Activated T-cell treated with anti-CD3 and anti-CD28 coated beads, Interleukin-2, amount 50 U/mL, for 24 hours (primary cell): ENCODE measurements around the gene ABCC2.
"Not testable (repeated sequence)": the region's sequence is repeated elsewhere in the genome, so short reads cannot be mapped to it uniquely, and the experiment has no call there.

Source experiments
- DNase-seq: peaks from one replicate; pipeline ENCODE4 v3.0.0-alpha.2; 2020
- H3K27ac Mint-ChIP-seq: 2 replicates; pipeline ENCODE4 v1.8.0; 2020; ENCODE audit warnings: mild to moderate bottlenecking, mixed read lengths
- H3K27me3 Mint-ChIP-seq: 2 replicates; pipeline ENCODE4 v1.8.0; 2020; ENCODE audit warnings: mixed read lengths
- H3K36me3 Mint-ChIP-seq: 2 replicates; pipeline ENCODE4 v1.8.0; 2020; ENCODE audit warnings: low read depth, mixed read lengths
- H3K4me1 Mint-ChIP-seq: 2 replicates; pipeline ENCODE4 v1.8.0; 2020; ENCODE audit warnings: low read depth, mixed read lengths
- H3K4me3 Mint-ChIP-seq: 2 replicates; pipeline ENCODE4 v1.8.0; 2020; ENCODE audit warnings: mild to moderate bottlenecking, moderate library complexity, mixed read lengths
- H3K9me3 Mint-ChIP-seq: 2 replicates; pipeline ENCODE4 v1.8.0; 2020; ENCODE audit warnings: mixed read lengths

Gene ABCC2

DNA sequence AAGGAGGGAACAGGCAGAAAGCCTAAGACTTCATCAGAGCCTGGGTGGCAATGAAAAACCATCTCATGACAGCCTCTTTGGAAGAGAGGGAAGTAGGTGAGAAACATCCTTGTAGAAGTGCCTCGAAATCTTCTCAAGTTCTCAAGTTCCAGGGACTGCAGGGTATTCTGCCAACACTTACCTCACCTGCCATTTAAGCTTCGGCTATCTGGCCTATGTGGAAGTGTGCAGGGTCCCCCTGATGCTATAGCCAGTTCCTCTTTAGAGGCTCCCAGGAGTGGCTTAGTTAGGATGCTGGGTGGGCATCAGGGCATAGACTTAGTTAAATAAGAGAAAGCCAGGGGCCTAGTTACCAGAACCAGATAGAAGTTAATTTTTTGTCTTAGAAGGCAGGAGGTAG, 27.0 kb downstream of the ABCC2 start:
- H3K27ac Mint-ChIP-seq: no peak overlapping the region
- H3K27me3 Mint-ChIP-seq: no peaks in the 10 kb centered on the region
- DNase-seq: no peak
- no peaks in the 10 kb centered on the region for H3K9me3 Mint-ChIP-seq
- no peaks in the 10 kb centered on the region for H3K36me3 Mint-ChIP-seq
- no peaks in the 10 kb centered on the region for H3K4me1 Mint-ChIP-seq
- H3K4me3 Mint-ChIP-seq: no peak overlapping the region

DNA sequence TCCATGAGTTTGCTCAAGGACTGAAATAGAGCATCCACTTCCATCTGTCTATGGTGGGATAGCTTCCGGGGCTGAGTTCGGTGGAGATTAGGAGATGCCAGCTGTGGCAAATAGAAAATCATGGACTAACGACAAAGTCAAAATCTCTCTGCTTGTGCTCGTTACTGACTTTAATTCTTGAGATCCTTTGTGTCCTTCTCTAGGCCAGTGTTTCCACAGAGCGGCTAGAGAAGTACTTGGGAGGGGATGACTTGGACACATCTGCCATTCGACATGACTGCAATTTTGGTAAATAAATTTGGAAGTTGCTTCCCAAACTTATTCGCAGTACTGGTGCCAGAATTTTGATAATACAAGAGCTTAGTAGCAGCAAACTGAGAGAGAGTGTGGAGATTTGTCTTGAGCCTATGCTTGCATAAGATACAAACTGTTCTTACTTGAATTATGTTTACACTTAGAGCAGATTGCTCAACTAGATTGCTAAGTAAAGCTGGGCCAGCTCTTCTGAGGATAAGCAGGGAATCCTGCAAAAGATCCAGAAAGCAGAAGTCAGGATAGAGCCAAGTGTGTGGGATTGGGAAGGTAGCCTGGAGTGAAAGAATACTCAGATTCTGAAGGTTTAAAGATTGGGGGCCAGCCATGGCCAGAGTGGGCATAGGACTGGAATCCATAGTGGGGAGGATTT, 27.6 kb downstream of the ABCC2 start:
- peaks cover 2% of the 10 kb centered on the region for H3K36me3 Mint-ChIP-seq
- no peaks in the 10 kb centered on the region for H3K4me1 Mint-ChIP-seq
- H3K9me3 Mint-ChIP-seq: peaks cover 2% of the 10 kb centered on the region
- no peaks in the 10 kb centered on the region for H3K27me3 Mint-ChIP-seq
- no peak overlapping the region for H3K4me3 Mint-ChIP-seq
- no peak for DNase-seq
- no peak overlapping the region for H3K27ac Mint-ChIP-seq

DNA sequence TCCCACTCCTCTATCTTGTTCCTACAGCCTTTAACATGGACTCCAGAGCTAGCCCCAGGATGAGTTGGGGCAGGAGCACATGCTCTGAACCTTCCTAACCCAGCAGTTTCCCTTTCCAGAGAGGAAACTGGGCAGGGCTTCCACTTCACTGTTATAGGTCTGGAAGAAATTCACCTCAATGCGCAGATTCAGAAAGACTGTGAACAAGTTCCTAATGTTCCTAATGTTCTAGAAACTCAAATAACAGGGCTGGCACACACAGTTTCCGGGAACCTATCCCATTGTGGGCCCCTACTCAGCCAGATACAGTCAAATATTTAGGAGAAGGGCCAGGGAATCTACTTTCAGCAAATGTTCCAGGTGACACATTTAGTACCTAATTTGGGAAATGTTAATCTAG, 29.7 kb downstream of the ABCC2 start:
- Mint-ChIP-seq H3K9me3 (peaks cover 5% of the 10 kb centered on the region), H3K36me3 (peaks cover 4% of the 10 kb centered on the region), H3K4me1 (no peaks in the 10 kb centered on the region), H3K4me3 (no peak overlapping the region), H3K27ac (no peak overlapping the region), H3K27me3 (no peaks in the 10 kb centered on the region)
- DNase-seq: no peak

DNA sequence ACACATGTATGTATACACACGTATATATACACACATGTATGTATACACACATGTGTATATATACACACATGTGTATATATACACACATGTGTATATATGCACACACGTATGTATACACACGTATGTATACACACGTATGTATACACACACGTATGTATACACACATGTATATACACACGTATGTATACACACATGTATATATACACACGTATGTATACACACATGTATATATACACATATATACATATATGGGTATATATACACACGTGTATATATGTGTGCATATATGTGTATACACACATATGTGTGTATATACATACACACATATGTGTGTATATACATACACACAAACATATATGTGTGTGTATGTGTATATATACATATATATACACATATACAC, 31.7 kb downstream of the ABCC2 start:
- Mint-ChIP-seq H3K4me1 (no peaks in the 10 kb centered on the region), H3K27me3 (no peaks in the 10 kb centered on the region), H3K36me3 (peaks cover 4% of the 10 kb centered on the region), H3K9me3 (peaks cover 5% of the 10 kb centered on the region), H3K27ac (no peak overlapping the region), H3K4me3 (no peak overlapping the region)
- DNase-seq: no peak

DNA sequence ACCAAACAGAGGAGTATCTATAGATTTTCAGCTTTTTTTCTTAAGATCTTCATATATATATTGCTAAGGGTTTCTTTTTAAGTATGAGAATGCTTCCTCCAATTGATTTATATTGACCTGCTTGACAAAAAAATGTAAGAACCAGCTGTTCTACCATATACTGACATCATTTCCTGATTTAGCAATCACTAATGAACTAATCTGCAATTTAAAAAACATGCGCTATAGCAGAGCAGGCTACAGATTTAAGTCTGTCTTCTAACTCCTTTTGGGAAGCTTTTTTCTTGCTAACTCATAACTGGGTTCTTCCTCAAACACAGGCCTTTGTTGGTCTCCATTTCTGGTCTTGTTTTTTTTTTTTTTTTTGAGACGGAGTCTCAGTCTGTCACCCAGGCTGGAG, 33.2 kb downstream of the ABCC2 start:
- peaks cover 5% of the 10 kb centered on the region for H3K9me3 Mint-ChIP-seq
- H3K27me3 Mint-ChIP-seq: no peaks in the 10 kb centered on the region
- H3K27ac Mint-ChIP-seq: no peak overlapping the region
- no peak overlapping the region for H3K4me3 Mint-ChIP-seq
- H3K4me1 Mint-ChIP-seq: no peaks in the 10 kb centered on the region
- no peak for DNase-seq
- H3K36me3 Mint-ChIP-seq: peaks cover 4% of the 10 kb centered on the region

DNA sequence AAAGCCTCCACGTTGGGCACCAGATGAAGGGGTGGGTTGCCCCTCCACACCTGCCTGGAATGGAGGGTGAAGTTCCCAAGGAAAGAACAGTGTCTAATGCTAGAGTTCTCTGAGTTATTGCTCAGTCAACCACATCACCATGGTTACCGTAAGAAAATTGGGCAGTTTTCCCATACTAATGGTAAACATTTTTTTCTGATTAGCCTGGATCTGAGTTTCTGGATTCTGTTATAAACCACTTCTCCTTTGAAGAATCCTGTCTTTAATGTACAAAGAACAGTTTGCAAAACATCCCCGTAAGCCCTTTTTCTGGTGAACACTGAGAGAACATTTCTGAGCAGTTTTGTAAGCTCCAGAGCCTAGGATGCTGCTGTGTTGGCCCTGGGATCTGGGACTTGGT, 45.5 kb downstream of the ABCC2 start:
- Mint-ChIP-seq H3K4me3 (no peak overlapping the region), H3K4me1 (no peaks in the 10 kb centered on the region), H3K27ac (no peak overlapping the region), H3K27me3 (no peaks in the 10 kb centered on the region), H3K36me3 (no peaks in the 10 kb centered on the region), H3K9me3 (no peaks in the 10 kb centered on the region)
- no peak for DNase-seq

DNA sequence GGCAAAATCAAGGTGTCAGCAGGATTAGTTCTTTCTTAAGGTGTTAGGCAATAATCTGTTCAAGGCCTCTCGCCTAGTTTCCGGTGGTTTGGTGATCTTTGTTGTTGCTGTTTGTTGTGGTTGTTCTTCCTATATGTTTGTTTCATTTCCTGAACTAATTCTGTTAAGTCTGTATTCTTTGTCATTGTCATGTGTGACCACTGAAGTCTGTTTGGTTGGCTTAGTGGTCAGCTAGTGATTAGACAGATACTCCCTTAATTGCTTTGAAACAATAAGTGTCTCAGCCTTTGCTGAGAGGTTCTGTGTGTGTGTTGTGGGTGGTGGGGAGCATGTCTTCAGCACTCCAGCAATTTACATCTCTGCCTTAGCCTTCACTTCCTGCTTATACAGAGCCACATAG, 46.0 kb downstream of the ABCC2 start:
- Mint-ChIP-seq H3K27ac (no peak overlapping the region), H3K4me3 (no peak overlapping the region), H3K27me3 (no peaks in the 10 kb centered on the region), H3K9me3 (no peaks in the 10 kb centered on the region), H3K36me3 (no peaks in the 10 kb centered on the region), H3K4me1 (no peaks in the 10 kb centered on the region)
- no peak for DNase-seq

DNA sequence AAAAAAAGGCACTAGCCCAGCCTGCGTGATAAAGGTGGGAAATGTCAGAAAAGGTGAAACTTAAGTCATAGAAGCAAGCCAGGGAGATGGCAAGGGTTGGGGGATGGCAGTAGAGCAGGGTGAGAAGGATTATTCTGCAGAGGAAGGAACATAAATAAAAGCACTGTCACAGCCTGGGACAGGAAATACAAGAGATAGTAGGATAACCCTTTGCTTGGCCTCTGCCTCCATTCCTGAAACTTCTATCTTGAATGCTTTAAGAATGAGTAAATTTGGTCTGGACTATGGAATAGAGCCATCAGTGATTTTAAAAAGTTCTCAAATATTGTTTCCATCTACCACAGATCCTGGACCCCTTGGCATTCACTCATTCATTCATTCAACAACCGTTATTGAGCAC, 50.0 kb downstream of the ABCC2 start:
- no peak for DNase-seq
- Mint-ChIP-seq H3K4me1 (peaks cover 5% of the 10 kb centered on the region), H3K36me3 (no peaks in the 10 kb centered on the region), H3K27me3 (no peaks in the 10 kb centered on the region), H3K9me3 (no peaks in the 10 kb centered on the region), H3K27ac (no peak overlapping the region), H3K4me3 (no peak overlapping the region)

DNA sequence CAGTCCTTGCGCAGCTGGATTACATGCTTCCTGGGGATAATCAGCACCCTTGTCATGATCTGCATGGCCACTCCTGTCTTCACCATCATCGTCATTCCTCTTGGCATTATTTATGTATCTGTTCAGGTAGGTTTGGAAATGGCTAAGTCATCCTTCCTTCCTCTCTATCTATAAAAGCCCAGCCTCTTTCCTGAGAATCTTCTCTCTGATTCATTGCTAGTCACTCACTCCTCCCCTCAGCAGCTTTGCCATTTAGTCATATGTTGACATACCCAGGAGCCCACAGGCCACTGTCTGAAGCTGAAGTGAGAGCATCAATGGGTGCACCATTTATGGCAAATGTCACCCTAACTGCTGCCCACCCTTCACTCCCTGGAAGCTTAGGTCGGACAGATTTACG, 52.0 kb downstream of the ABCC2 start:
- DNase-seq: no peak
- Mint-ChIP-seq H3K27me3 (no peaks in the 10 kb centered on the region), H3K27ac (peak overlapping the region; percentile 3), H3K36me3 (no peaks in the 10 kb centered on the region), H3K4me3 (no peak overlapping the region), H3K9me3 (no peaks in the 10 kb centered on the region), H3K4me1 (peaks cover 5% of the 10 kb centered on the region)

DNA sequence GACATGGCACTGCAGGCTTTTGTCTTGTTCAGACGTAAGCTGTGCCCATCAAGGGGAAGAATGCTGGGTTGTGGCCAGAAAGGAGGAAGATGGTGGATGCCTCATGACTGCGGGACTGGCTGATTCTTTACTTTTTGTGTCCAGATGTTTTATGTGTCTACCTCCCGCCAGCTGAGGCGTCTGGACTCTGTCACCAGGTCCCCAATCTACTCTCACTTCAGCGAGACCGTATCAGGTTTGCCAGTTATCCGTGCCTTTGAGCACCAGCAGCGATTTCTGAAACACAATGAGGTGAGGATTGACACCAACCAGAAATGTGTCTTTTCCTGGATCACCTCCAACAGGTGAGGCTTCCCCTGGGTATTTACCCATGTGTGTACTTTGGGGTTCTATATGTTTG, 53.5 kb downstream of the ABCC2 start:
- no peak overlapping the region for H3K4me3 Mint-ChIP-seq
- no peak overlapping the region for H3K27ac Mint-ChIP-seq
- no peaks in the 10 kb centered on the region for H3K9me3 Mint-ChIP-seq
- no peak for DNase-seq
- no peaks in the 10 kb centered on the region for H3K36me3 Mint-ChIP-seq
- H3K27me3 Mint-ChIP-seq: no peaks in the 10 kb centered on the region
- H3K4me1 Mint-ChIP-seq: peaks cover 5% of the 10 kb centered on the region

DNA sequence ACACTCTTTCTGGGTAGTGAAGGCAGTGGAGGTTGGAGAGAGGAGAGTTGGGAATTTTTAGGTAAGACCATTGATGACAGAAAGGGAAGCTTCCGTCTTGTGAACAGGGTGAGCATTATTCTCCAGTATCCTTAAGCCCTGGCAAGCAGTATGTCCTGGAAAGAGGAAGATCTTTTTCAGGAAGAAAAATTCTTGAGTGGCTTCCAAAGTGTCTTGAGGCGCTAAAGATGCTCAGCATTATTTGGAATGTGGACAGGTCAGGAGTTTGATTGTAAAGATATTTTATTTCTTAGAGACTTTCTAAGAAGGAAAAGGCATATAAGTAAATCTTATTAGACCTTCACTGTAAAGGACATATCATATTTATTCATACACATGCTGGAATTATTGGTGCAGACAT, 54.3 kb downstream of the ABCC2 start:
- no peak for DNase-seq
- H3K36me3 Mint-ChIP-seq: no peaks in the 10 kb centered on the region
- H3K9me3 Mint-ChIP-seq: no peaks in the 10 kb centered on the region
- no peak overlapping the region for H3K4me3 Mint-ChIP-seq
- H3K4me1 Mint-ChIP-seq: peaks cover 5% of the 10 kb centered on the region
- no peak overlapping the region for H3K27ac Mint-ChIP-seq
- H3K27me3 Mint-ChIP-seq: no peaks in the 10 kb centered on the region

DNA sequence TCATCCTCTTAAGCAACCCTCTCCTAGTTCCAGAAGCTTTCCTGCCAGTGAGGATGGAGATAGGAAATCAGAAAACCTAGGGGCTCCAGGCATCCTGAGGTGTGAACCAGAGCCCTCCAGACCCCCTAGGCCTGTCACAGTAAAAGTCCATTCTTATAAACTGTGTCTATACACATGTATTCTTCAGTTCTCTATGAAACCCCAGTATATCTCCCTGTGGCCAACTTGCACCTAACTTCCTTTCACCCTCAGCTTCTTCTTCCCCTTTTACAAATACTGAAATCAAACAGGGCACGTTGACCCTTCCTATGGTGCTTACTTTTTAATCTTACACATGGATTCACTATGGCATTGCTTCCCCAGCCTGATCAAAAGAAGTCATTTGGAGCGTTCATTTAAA, 58.4 kb downstream of the ABCC2 start:
- H3K27ac Mint-ChIP-seq, H3K27me3 Mint-ChIP-seq, H3K4me3 Mint-ChIP-seq, H3K36me3 Mint-ChIP-seq, DNase-seq, H3K4me1 Mint-ChIP-seq, H3K9me3 Mint-ChIP-seq: not testable (repeated sequence)

DNA sequence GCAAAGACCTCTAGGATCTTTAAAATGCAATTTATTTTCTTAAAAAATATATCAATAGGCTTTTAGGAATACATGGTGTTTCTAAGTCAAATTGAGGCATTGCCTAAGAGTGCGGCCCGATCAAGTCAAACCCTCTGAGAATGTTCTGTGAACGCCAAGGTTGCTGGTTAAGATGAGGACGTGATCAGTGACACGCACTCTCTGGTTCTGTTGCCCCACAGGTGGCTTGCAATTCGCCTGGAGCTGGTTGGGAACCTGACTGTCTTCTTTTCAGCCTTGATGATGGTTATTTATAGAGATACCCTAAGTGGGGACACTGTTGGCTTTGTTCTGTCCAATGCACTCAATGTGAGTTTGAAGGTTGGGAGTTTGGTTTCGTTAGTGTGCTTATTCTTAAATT, 59.3 kb downstream of the ABCC2 start:
- no peak for DNase-seq
- Mint-ChIP-seq H3K27me3 (peaks cover 5% of the 10 kb centered on the region), H3K27ac (no peak overlapping the region), H3K36me3 (no peaks in the 10 kb centered on the region), H3K9me3 (no peaks in the 10 kb centered on the region), H3K4me1 (peaks cover 6% of the 10 kb centered on the region), H3K4me3 (no peak overlapping the region)

DNA sequence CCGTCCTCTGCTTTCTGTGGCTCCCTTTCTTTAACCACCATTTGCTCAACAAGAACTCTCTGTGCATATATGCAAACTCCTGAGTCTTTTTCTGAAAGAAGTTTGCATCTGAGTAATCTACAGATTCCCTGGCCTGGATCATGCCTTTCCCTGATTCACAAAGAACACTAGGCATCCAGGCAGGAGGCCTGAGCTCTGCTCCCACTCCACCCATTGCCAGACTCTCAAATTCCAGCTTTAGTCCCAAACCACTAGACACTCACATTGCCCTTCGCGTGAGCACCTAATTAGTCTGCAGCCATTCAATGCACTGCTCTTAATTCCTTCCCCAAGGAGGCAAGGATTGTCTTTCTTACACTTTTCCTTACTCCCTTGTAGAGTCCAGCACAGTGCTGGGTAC, 60.9 kb downstream of the ABCC2 start:
- Mint-ChIP-seq H3K36me3 (no peaks in the 10 kb centered on the region), H3K27ac (no peak overlapping the region), H3K4me3 (no peak overlapping the region), H3K4me1 (peaks cover 6% of the 10 kb centered on the region), H3K9me3 (no peaks in the 10 kb centered on the region), H3K27me3 (peaks cover 5% of the 10 kb centered on the region)
- DNase-seq: no peak

DNA sequence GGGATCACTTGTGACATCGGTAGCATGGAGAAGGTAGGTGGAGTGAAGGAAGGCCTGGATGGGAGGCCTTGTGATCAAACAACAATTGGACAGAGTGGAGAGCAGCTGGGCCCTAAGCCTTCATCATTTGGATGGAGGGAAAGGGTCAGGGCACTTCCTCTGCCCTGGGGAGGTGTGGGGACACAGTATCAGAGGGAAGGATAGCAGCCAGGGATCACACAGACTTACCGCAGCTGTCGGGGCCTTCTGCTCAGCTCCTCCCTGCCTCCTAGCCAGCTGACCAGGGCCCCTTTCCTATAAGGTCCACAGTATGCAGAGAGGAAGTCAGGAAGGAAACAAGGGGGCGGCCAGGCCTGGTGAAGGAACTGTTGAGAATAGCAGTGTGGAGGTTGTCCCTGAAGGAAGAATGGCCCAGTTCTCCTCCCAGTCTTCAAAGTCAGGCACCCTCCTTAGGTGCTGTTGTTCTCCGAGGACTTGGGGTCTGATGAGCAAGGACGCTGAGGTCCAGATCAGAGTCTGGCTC, 62.1 kb downstream of the ABCC2 start:
- H3K9me3 Mint-ChIP-seq: no peaks in the 10 kb centered on the region
- no peak overlapping the region for H3K27ac Mint-ChIP-seq
- H3K4me1 Mint-ChIP-seq: peaks cover 6% of the 10 kb centered on the region
- H3K27me3 Mint-ChIP-seq: peaks cover 5% of the 10 kb centered on the region
- no peak for DNase-seq
- no peak overlapping the region for H3K4me3 Mint-ChIP-seq
- no peaks in the 10 kb centered on the region for H3K36me3 Mint-ChIP-seq

DNA sequence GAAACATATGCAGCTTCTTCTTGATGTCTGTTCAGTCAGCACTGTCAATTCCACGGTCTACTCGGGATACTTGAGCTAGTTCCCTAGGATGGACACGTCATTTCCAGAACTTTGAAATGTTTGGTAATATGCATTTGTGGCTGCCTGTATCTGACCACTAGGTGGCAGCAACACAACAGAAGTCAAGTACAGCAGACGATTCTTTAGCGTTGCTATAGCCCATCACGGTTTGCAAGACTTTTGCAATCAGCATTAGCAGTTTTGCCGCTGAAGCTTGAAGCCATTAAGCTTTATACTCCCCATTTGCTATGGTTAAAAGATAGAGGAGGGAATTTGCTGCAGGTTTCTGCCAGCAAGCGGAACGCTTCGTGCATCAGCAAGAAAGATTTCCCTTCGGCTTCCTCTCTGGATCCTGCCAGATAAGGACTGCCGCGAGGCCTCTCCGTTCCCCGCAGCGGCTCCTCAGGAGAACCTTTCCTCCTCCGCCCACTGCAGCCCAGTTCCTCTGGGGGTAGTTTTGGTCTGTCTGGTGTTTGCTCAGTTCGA, 63.5 kb downstream of the ABCC2 start:
- no peak overlapping the region for H3K4me3 Mint-ChIP-seq
- peak; percentile 59 for DNase-seq

More for the DNA sequence above, 63.5 kb downstream of the ABCC2 start:
- Mint-ChIP-seq H3K27me3 (peaks cover 5% of the 10 kb centered on the region), H3K27ac (no peak overlapping the region), H3K4me1 (peaks cover 6% of the 10 kb centered on the region), H3K9me3 (no peaks in the 10 kb centered on the region), H3K36me3 (no peaks in the 10 kb centered on the region)
